ENCODE measurements around the gene HGF.

- TF ChIP-seq ZBTB7A (IDR thresholded peaks at IDR 0.05; ENCODE audit: low read depth) (no peak), RAD21 (IDR thresholded peaks at IDR 0.05; ENCODE audit: low read depth) (no peak), TAF1 (IDR thresholded peaks at IDR 0.05; ENCODE audit: low read depth) (no peak), CEBPB (IDR thresholded peaks at IDR 0.05) (no peak), EP300 (IDR thresholded peaks at IDR 0.05; ENCODE audit: borderline replicate concordance) (no peak), YY1 (IDR thresholded peaks at IDR 0.05; ENCODE audit: low read depth) (no peak), CREB1 (IDR thresholded peaks at IDR 0.05; ENCODE audit: low read depth) (no peak), TEAD4 (IDR thresholded peaks at IDR 0.05) (no peak)
- TF ChIP-seq, protein P1, sequence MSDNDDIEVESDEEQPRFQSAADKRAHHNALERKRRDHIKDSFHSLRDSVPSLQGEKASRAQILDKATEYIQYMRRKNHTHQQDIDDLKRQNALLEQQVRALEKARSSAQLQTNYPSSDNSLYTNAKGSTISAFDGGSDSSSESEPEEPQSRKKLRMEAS (IDR thresholded peaks at IDR 0.05), result no peak
- TF ChIP-seq, protein P2, sequence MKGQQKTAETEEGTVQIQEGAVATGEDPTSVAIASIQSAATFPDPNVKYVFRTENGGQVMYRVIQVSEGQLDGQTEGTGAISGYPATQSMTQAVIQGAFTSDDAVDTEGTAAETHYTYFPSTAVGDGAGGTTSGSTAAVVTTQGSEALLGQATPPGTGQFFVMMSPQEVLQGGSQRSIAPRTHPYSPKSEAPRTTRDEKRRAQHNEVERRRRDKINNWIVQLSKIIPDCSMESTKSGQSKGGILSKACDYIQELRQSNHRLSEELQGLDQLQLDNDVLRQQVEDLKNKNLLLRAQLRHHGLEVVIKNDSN (IDR thresholded peaks at IDR 0.05), result no peak
Observed at GRCh38 chr7:81676105-81676811, 93.6 kb downstream of the HGF start.
